NCI-H510A (cell line): ENCODE data around the gene RET.
"Not testable (repeated sequence)": the region's sequence is repeated elsewhere in the genome, so short reads cannot be mapped to it uniquely, and the experiment has no call there.

Source experiments
- DNase-seq: peaks from one replicate; lab custom pipeline; 2025; lab: John Stamatoyannopoulos, UW

The RET gene

GRCh38 chr10:43078175-43078985 is 1.5 kb downstream of the RET start:
- no peak for DNase-seq

GRCh38 chr10:43078986-43079273 is 2.1 kb downstream of the RET start:
- DNase-seq: no peak

- no peak for DNase-seq
Observed at GRCh38 chr10:43079856-43080255, 3.0 kb downstream of the RET start.

- DNase-seq: peak; percentile 76
Observed at GRCh38 chr10:43082087-43082486, 5.2 kb downstream of the RET start.

GRCh38 chr10:43082746-43083145 is 5.9 kb downstream of the RET start:
- no peak for DNase-seq

- DNase-seq: no peak
Observed at GRCh38 chr10:43083764-43084163, 6.9 kb downstream of the RET start.

GRCh38 chr10:43084812-43085211 is 7.9 kb downstream of the RET start:
- no peak for DNase-seq

- no peak for DNase-seq
Observed at GRCh38 chr10:43086321-43086942, 9.6 kb downstream of the RET start.

- DNase-seq: no peak
Observed at GRCh38 chr10:43089519-43089918, 12.7 kb downstream of the RET start.

- peak; percentile 34 for DNase-seq
Observed at GRCh38 chr10:43090188-43090587, 13.3 kb downstream of the RET start.

GRCh38 chr10:43090664-43091063 is 13.8 kb downstream of the RET start:
- no peak for DNase-seq

GRCh38 chr10:43091846-43092245 is 15.0 kb downstream of the RET start:
- no peak for DNase-seq

GRCh38 chr10:43093423-43094076 is 16.7 kb downstream of the RET start:
- DNase-seq: no peak

- DNase-seq: no peak
Observed at GRCh38 chr10:43094085-43094484, 17.2 kb downstream of the RET start.

- not testable (repeated sequence) for DNase-seq
Observed at GRCh38 chr10:43099339-43099738, 22.5 kb downstream of the RET start.

- DNase-seq: no peak
Observed at GRCh38 chr10:43099928-43100327, 23.1 kb downstream of the RET start.

GRCh38 chr10:43100366-43100765 is 23.5 kb downstream of the RET start:
- DNase-seq: no peak

- no peak for DNase-seq
Observed at GRCh38 chr10:43102063-43102828, 25.4 kb downstream of the RET start.

GRCh38 chr10:43105102-43105955 is 28.5 kb downstream of the RET start:
- peak; percentile 53 for DNase-seq

- DNase-seq: no peak
Observed at GRCh38 chr10:43105956-43106229, 29.0 kb downstream of the RET start.

GRCh38 chr10:43106256-43107091 is 29.6 kb downstream of the RET start:
- DNase-seq: no peak
